Coronary artery (tissue), 2 donors: ENCODE data around the gene LZIC.
"Not testable (repeated sequence)": the region's sequence is repeated elsewhere in the genome, so short reads cannot be mapped to it uniquely, and the experiment has no call there.

ENCODE experiments used
- DNase-seq: peaks from one replicate; pipeline ENCODE4 v3.0.0-alpha.2; 2017; ENCODE audit warnings: low spot score
- H3K27ac ChIP-seq, 2 donors: fragments of 200-600 bp; sonication (generic); one replicate each; pipeline ENCODE4 v1.5.1; 2016 to 2019
- H3K4me3 ChIP-seq: fragments of 200-600 bp; sonication (generic); 2 replicates; pipeline ENCODE4 v1.5.1; 2016; ENCODE audit warnings: mild to moderate bottlenecking, moderate library complexity
- TF ChIP-seq, protein P1 (sequence below): fragments of 200-600 bp; sonication (generic); IDR thresholded peaks from one replicate; pipeline ENCODE4 v1.5.1; 2019; ENCODE audit warnings: antibody characterized with exemption

The LZIC gene

DNA sequence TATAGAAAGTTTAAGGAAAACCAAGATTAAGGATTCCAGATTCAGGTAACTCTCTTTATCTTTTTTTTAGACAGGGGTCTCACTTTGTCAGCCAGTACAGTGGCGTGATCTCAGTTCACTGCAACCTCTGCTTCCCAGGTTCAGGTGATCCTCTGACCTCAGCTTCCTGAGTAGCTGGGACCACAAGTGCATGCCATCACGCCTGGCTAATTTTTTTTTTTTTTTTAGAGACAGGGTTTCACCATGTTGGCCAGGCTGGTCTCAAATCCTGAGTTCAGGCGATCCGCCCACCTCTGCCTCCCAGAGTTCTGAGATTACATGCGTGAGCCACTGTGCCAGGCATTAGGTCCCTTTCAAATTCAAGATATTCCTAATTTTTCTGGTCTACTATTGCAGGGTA, 15.9 kb downstream of the LZIC start:
- no peak overlapping the region for H3K27ac ChIP-seq
- TF ChIP-seq, protein P1, sequence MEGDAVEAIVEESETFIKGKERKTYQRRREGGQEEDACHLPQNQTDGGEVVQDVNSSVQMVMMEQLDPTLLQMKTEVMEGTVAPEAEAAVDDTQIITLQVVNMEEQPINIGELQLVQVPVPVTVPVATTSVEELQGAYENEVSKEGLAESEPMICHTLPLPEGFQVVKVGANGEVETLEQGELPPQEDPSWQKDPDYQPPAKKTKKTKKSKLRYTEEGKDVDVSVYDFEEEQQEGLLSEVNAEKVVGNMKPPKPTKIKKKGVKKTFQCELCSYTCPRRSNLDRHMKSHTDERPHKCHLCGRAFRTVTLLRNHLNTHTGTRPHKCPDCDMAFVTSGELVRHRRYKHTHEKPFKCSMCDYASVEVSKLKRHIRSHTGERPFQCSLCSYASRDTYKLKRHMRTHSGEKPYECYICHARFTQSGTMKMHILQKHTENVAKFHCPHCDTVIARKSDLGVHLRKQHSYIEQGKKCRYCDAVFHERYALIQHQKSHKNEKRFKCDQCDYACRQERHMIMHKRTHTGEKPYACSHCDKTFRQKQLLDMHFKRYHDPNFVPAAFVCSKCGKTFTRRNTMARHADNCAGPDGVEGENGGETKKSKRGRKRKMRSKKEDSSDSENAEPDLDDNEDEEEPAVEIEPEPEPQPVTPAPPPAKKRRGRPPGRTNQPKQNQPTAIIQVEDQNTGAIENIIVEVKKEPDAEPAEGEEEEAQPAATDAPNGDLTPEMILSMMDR, result no peak

DNA sequence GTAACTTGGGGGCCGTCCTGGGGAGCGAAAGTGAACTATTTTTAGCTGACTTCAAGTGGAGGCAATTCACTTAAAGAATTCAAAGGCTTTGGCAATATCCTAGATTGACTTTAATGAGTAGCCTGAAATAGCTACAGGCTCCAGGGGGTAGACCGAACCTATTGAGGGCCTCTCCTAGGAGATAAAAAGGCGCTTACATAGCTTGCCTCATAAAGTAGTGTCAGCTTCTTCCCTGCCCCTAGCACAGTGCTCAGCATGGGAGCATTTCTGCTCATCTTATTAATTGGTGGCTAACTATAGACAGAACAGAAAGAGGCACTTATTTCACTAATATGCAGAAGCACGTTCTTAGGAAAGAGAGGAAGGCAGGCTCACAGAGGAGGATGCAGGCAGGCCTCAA, 20.8 kb downstream of the LZIC start:
- H3K27ac ChIP-seq, result no peak overlapping the region
- TF ChIP-seq, protein P1, result no peak
- H3K4me3 ChIP-seq, result no peak overlapping the region
- DNase-seq, result no peak

More for the DNA sequence above, 15.9 kb downstream of the LZIC start:
- no peak overlapping the region for H3K4me3 ChIP-seq
- DNase-seq, result no peak

DNA sequence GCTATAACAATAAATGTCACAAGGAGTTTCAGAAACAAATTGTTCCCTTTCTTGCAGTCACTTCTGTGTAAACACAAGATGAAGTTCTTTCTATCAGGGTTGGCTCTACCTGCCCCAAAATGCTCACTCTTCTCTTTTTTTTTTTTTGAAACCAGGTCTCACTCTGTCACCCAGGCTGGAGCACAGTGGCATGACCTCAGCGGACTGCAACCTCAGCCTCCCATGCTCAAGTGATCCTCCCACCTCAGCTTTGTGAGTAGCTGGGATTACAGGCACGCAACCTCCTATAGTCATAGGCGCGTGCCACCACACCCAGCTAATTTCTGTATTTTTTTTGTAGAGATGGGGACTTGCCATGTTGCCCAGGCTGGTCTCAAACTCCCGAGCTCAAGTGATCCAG, 22.6 kb downstream of the LZIC start:
- TF ChIP-seq, protein P1, result no peak
- DNase-seq, result no peak
- H3K4me3 ChIP-seq, result no peak overlapping the region
- no peak overlapping the region for H3K27ac ChIP-seq

DNA sequence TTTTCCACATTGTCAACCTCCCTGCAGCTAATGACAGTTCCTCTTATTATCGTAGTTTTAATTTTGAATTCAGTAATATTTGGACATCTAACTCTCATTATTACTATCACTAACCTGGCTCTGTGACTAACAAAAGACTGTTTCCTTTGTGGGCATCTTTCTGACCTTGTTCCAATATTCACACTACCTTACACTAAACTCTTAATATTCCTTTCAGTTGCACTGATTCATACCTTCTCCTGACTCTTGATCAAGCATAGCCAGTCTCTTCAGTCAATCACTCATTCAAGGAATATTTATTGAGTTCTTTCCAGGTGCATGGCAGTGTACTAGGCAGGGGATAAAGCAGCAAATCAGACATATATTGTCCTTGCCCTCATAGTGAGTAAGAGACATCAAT, 25.3 kb downstream of the LZIC start:
- H3K27ac ChIP-seq, result no peak overlapping the region
- no peak for DNase-seq
- TF ChIP-seq, protein P1, result no peak

DNA sequence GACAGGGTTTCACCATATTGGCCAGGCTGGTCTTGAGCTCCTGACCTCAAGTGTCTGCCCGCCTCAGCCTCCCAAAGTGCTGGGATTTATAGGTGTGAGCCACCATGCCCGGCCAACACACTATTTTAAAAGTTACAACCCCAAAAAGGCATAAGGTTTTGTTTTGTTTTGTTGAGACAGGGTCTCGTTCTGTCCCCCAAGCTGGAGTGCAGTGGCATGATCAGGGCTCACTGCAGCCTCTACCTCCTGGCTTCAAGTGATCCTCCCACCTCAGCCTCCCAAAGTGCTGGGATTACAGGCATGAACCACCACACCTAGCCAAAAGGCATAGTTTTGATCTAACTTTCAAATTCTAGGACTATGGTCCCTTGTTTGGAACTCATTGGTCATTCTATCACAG, 25.7 kb downstream of the LZIC start:
- H3K27ac ChIP-seq, H3K4me3 ChIP-seq, DNase-seq: not testable (repeated sequence)

More for the DNA sequence above, 25.3 kb downstream of the LZIC start:
- H3K4me3 ChIP-seq, result no peak overlapping the region

DNA sequence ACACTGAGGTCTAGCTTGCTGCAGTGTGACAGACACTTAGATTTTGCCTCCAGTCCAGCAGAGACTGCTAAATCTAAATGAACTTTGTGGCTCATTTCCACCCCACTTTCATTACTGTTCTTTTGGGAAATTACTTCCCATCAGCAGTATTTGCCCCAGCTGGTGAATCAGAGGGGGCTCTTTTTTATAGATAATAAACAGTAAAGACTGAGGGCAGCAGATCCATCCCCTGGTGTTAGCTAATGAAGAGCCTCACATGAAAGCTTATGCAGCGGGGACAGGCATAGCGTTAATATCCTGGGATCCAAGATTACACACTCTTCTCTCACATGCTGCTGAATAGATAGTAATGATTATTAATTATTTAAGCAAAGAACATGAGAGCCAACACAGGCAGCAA, 26.7 kb downstream of the LZIC start:
- Histone ChIP-seq H3K4me3 (no peak overlapping the region), H3K27ac (no peak overlapping the region)
- no peak for DNase-seq
- TF ChIP-seq, protein P1, result no peak

DNA sequence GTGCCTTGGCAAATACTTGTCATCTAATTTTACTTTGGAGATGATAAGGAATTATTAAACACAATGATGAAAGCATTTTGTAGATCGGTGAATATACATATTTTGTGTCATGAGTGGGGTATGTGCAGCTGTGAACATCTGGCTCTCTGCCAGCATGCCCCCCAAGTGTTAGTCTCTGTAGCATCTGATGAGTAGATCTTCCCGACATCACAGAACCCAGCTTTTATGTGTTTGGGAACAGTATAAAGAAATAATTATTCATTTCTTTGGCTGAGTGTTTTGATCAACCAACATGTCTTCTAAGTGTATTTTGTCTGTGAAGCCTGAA, 28.6 kb downstream of the LZIC start:
- TF ChIP-seq, protein P1, result no peak
- no peak overlapping the region for H3K4me3 ChIP-seq
- H3K27ac ChIP-seq, result no peak overlapping the region
- no peak for DNase-seq

DNA sequence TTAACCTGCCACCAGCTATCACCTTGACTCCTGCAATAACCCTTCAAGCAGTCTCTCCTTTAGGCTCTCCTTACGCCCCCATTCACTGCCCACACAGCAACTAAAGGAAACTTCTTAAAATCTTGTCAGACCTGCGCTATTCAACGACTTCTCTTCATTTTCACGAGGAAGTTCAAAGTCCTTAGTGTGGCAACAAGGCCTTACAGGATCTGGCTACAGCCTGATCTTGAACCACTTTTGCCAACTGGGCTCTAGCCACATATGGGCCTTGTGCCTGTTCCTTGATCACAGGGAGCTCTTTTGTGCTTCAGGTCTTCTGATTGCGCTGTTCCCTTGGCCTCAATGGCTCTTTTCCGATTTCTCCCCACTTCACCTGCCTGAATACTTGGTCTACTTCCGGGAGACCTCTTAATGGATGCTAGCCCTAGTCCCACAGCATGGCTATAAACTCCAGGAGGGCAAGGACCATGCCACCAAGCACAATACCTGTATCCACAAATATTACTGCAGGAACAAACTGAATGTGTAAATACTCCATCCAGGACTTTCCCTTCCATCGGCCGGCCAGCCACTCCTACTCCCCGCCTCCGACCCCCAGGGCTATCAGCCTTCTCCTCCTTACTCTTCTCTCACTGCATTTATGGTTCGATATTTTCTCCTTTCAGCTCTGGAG, 30.8 kb downstream of the LZIC start:
- no peak for DNase-seq
- TF ChIP-seq, protein P1, result no peak
- Histone ChIP-seq H3K27ac (no peak overlapping the region), H3K4me3 (no peak overlapping the region)
